ENCODE data around the gene CD248. TPM values are rescaled to one million over a fixed set of nuclear protein-coding genes. Genes with fewer than 3 reads are reported as not detected.

The CD248 gene
- total RNA-seq, 1 donor from 2014 or later, result 0.22 TPM

DNA sequence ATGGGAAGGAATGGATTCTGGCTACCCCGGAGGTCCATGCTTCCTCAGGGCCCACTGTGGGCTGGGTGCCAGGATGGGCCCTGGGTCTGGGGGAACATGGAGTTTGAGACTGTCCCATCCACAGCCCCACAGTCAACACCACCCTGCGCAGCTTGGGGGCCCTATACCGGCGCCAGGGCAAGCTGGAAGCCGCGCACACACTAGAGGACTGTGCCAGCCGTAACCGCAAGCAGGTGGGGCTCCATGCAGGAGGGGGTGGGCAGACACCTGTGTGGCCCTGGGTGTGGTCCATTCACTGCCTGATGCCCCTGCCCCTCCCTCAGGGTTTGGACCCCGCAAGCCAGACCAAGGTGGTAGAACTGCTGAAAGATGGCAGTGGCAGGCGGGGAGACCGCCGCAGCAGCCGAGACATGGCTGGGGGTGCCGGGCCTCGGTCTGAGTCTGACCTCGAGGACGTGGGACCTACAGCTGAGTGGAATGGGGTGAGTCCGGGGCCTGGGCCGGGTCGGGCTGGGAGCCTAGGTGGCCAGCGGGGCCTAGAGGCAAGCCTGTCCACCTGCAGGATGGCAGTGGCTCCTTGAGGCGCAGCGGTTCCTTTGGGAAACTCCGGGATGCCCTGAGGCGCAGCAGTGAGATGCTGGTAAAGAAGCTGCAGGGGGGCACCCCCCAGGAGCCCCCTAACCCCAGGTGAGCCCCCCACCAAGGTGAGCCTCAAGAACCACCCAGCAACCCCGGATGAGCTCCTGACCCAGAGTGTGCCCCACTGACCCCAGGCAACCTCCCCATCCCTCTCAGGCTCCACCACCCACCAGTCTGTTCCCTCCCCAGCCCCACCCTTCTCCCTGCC, 51.1 kb downstream of the CD248 start:
- Mint-ChIP-seq H3K27ac (no peak overlapping the region), H3K36me3 (ENCODE audit: low read depth) (peaks cover 55% of the 10 kb centered on the region)

DNA sequence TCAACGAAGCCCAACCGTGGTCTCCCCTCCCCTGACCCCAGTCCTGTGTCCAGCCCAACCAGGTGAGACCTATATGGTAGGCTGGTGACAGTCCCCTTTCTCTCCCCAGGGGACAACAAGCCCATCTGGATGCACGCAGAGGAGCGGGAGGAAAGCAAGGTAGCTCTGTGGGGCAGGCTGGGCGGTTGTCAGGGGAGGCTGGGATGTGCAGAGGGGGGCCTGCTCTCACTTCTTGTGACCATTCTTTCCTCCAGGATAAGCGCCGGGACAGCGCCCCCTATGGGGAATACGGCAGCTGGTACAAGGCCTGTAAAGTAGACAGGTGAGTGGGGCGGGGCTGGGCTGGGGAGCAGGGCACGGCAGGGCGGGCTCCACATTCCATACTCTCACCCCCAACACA, 51.9 kb downstream of the CD248 start:
- Mint-ChIP-seq H3K27ac (no peak overlapping the region), H3K27me3 (no peaks in the 10 kb centered on the region), H3K9me3 (no peaks in the 10 kb centered on the region), H3K36me3 (ENCODE audit: low read depth) (peaks cover 57% of the 10 kb centered on the region), H3K4me3 (no peak overlapping the region), H3K4me1 (peaks cover 22% of the 10 kb centered on the region)
- ChIA-PET POLR2A (interaction anchor here (0.6 kb wide), 3 partner anchors 108 to 1149 kb away, joined by 3 to 6 read pairs (median 3); no protein-coding TSS in a partner anchor), CTCF (no interaction called here)
- intact Hi-C loops (cut with micrococcal nuclease), result loop anchor here (5.0 kb wide), 3 partner anchors 553 to 1542 kb away; partner anchors contain the start of genes KAT5 and PC
- ATAC-seq (ENCODE audit: low read depth) (no peak), DNase-seq (no peak)
- TF ChIP-seq, protein P1, sequence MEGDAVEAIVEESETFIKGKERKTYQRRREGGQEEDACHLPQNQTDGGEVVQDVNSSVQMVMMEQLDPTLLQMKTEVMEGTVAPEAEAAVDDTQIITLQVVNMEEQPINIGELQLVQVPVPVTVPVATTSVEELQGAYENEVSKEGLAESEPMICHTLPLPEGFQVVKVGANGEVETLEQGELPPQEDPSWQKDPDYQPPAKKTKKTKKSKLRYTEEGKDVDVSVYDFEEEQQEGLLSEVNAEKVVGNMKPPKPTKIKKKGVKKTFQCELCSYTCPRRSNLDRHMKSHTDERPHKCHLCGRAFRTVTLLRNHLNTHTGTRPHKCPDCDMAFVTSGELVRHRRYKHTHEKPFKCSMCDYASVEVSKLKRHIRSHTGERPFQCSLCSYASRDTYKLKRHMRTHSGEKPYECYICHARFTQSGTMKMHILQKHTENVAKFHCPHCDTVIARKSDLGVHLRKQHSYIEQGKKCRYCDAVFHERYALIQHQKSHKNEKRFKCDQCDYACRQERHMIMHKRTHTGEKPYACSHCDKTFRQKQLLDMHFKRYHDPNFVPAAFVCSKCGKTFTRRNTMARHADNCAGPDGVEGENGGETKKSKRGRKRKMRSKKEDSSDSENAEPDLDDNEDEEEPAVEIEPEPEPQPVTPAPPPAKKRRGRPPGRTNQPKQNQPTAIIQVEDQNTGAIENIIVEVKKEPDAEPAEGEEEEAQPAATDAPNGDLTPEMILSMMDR (IDR thresholded peaks at IDR 0.05), result no peak

More for the DNA sequence above, 51.1 kb downstream of the CD248 start:
- ChIA-PET CTCF (no interaction called here), POLR2A (no interaction called here)
- peaks cover 28% of the 10 kb centered on the region for H3K4me1 Mint-ChIP-seq
- TF ChIP-seq, protein P1 (IDR thresholded peaks at IDR 0.05), result no peak
- H3K27me3 Mint-ChIP-seq, result no peaks in the 10 kb centered on the region
- DNase-seq, result no peak
- intact Hi-C loops (cut with micrococcal nuclease), result loop anchor here (5.0 kb wide), 3 partner anchors 553 to 1542 kb away; partner anchors contain the start of genes KAT5 and PC
- ATAC-seq (ENCODE audit: low read depth), result no peak
- H3K9me3 Mint-ChIP-seq, result no peaks in the 10 kb centered on the region
- H3K4me3 Mint-ChIP-seq, result no peak overlapping the region

Other genes starting within 250 kb of the CD248 start
- 118 and 121 TPM in 2 replicates for gene PACS1, start 246.8 kb downstream of the CD248 start, total RNA-seq
- gene KLC2, start 59.3 kb downstream of the CD248 start, total RNA-seq, result 37.0 and 45.6 TPM in 2 replicates
- 115 and 118 TPM in 2 replicates for gene RAB1B, start 48.4 kb downstream of the CD248 start, total RNA-seq
- gene CNIH2, start 38.9 kb downstream of the CD248 start, total RNA-seq, result 0.93 and 1.0 TPM in 2 replicates
- gene YIF1A, start 27.9 kb downstream of the CD248 start, total RNA-seq, result 53.4 and 62.6 TPM in 2 replicates
- gene TMEM151A, start 25.1 kb downstream of the CD248 start, total RNA-seq, result not detected in 2 replicates
- gene RIN1, start 19.4 kb upstream of the CD248 start, total RNA-seq, result 0.76 and 0.98 TPM in 2 replicates
- gene BRMS1, start 28.1 kb upstream of the CD248 start, total RNA-seq, result 56.9 and 59.2 TPM in 2 replicates
- gene B4GAT1, start 30.6 kb upstream of the CD248 start, total RNA-seq, result 1.9 TPM in 2 replicates
- gene SLC29A2, start 54.7 kb upstream of the CD248 start, total RNA-seq, result 13.5 and 17.1 TPM in 2 replicates
- not detected in 2 replicates for gene NPAS4, start 104.0 kb upstream of the CD248 start, total RNA-seq
- 62.6 and 74.3 TPM in 2 replicates for gene MRPL11, start 121.8 kb upstream of the CD248 start, total RNA-seq
- 8.5 and 9.1 TPM in 2 replicates for gene PELI3, start 149.9 kb upstream of the CD248 start, total RNA-seq
- 62.2 and 63.3 TPM in 2 replicates for gene DPP3, start 163.4 kb upstream of the CD248 start, total RNA-seq
- gene BBS1, start 193.6 kb upstream of the CD248 start, total RNA-seq, result 30.5 and 38.8 TPM in 2 replicates
- gene ZDHHC24, start 229.0 kb upstream of the CD248 start, total RNA-seq, result 14.6 and 19.0 TPM in 2 replicates
- gene ACTN3, start 229.9 kb upstream of the CD248 start, total RNA-seq, result 0.10 TPM in 1 of 2 replicates, not detected in the other

Data from activated B cell treated with CpG ODN at 0.5 μM for 24 hours (primary cell).